ENCODE data around the gene TUBB2A. TPM values are rescaled to one million over a fixed set of nuclear protein-coding genes. Genes with fewer than 3 reads are reported as not detected.

TUBB2A gene
- total RNA-seq, 1 experiment from 2014 or later, result 112 TPM

DNA sequence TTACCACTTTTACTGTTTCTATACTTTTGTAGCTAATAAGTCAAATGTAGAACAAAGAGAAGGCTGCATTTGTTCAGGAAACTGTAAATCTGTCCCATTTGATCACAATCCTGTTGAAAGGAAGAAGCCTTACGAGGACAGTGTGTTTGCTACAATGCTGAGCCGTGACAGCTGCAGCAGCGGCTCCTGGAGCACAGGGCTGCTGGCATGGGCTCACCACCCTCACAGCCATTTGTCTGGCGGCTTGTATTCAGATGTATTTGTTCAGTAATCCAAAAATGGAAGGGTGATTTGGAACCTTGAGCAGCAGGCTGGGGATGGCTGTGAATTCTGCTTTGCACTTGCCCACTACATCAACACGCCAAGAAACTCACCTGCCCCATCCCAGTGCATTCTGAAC, 5.7 kb downstream of the TUBB2A start:
- no peaks in the 10 kb centered on the region for H3K27me3 ChIP-seq (replicated peaks; ENCODE audit: insufficient read depth, low read depth, low read length, poor library complexity)
- BruUV-seq (replicated peaks), result no TSS peak
- ChIA-PET CTCF (no interaction called here), POLR2A (ENCODE audit: low non-redundant PET) (no interaction called here)
- intact Hi-C loops (cut with micrococcal nuclease; ENCODE audit: unreplicated experiment), result loop anchor here (10.0 kb wide), 1 partner anchor 103 kb away; the partner anchor contains the start of gene PSMG4
- H3K27ac ChIP-seq (ENCODE audit: low read depth, low read length, poor library complexity, severe bottlenecking), result no peak overlapping the region
- TF ChIP-seq EZH2 (IDR thresholded peaks at IDR 0.05; ENCODE audit: borderline replicate concordance, low read depth, low read length, poor library complexity, severe bottlenecking), result no peak
- H3K4me1 ChIP-seq (ENCODE audit: insufficient read depth, low read length, poor library complexity, severe bottlenecking), result peaks cover 2% of the 10 kb centered on the region
- peaks cover 22% of the 10 kb centered on the region for H3K36me3 ChIP-seq (ENCODE audit: insufficient read depth, low read length, poor library complexity, severe bottlenecking)
- H3K4me3 ChIP-seq (ENCODE audit: low read depth, low read length, poor library complexity, severe bottlenecking), result no peak overlapping the region
- H3K9me3 ChIP-seq (ENCODE audit: low read depth, low read length, poor library complexity, severe bottlenecking), result no peaks in the 10 kb centered on the region
- no peak for DNase-seq (ENCODE audit: low spot score)

DNA sequence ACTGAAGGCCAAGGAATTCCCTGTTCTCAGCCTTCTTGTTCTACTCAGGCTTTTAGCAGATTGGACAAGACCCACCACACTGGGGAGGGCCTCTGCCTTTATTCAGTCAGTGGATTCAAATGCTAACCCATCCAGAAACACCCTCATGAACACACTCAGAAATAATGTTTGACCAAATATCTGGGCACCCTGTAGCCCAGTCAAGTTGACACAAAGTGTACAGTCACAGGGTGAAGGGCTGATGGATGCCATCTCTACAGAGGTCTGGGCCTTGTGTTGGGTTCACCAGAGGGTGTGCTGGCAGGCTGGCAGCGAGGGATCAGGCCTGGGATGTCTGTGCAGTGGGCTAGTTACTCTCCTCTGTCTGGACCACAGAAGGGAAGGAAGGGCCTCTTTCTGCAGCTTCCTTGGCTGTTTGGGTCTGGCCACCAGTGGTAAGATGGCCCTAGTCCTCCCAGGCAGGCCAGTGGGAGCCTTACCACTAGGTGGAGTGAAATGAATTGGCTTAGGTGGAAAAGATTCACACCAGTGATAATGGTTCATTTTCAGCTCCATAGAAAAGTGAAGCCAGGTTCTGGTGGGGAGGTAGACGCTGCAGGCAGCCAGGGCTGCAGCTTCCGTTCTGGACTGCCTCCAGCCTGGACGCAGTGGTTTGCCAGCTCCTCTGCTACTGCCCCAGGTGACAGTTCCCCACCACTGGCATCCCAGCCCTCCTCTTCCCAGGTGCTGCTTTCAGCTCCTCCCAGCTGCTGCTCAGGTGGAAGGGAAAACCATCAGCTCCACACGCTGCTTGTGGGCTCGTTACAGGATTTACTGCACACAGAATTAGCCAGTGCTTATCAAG, 9.2 kb downstream of the TUBB2A start:
- ChIA-PET CTCF (no interaction called here), POLR2A (ENCODE audit: low non-redundant PET) (no interaction called here)
- no peak overlapping the region for H3K27ac ChIP-seq (ENCODE audit: low read depth, low read length, poor library complexity, severe bottlenecking)
- peaks cover 12% of the 10 kb centered on the region for H3K36me3 ChIP-seq (ENCODE audit: insufficient read depth, low read length, poor library complexity, severe bottlenecking)
- no peaks in the 10 kb centered on the region for H3K27me3 ChIP-seq (replicated peaks; ENCODE audit: insufficient read depth, low read depth, low read length, poor library complexity)
- no TSS peak for BruUV-seq (replicated peaks)
- TF ChIP-seq CTCF (conservative IDR thresholded peaks at IDR 0.05; ENCODE audit: low read depth, low read length) (peak; percentile 30; the same call in 1 of the 2 replicates), EZH2 (IDR thresholded peaks at IDR 0.05; ENCODE audit: borderline replicate concordance, low read depth, low read length, poor library complexity, severe bottlenecking) (no peak)
- H3K9me3 ChIP-seq (ENCODE audit: low read depth, low read length, poor library complexity, severe bottlenecking), result no peaks in the 10 kb centered on the region
- no peak for DNase-seq (ENCODE audit: low spot score)
- intact Hi-C loops (cut with micrococcal nuclease; ENCODE audit: unreplicated experiment), result no loop called here
- peaks cover 2% of the 10 kb centered on the region for H3K4me1 ChIP-seq (ENCODE audit: insufficient read depth, low read length, poor library complexity, severe bottlenecking)
- H3K4me3 ChIP-seq (ENCODE audit: low read depth, low read length, poor library complexity, severe bottlenecking), result no peak overlapping the region

- CTCF ChIA-PET, result no interaction called here
- no TSS peak for BruUV-seq (replicated peaks)
- H3K36me3 ChIP-seq (ENCODE audit: insufficient read depth, low read length, poor library complexity, severe bottlenecking), result peaks cover 9% of the 10 kb centered on the region
- no peak overlapping the region for H3K27ac ChIP-seq (ENCODE audit: low read depth, low read length, poor library complexity, severe bottlenecking)
- no peaks in the 10 kb centered on the region for H3K9me3 ChIP-seq (ENCODE audit: low read depth, low read length, poor library complexity, severe bottlenecking)
- intact Hi-C loops (cut with micrococcal nuclease; ENCODE audit: unreplicated experiment), result no loop called here
- no peaks in the 10 kb centered on the region for H3K4me1 ChIP-seq (ENCODE audit: insufficient read depth, low read length, poor library complexity, severe bottlenecking)
- TF ChIP-seq CTCF (conservative IDR thresholded peaks at IDR 0.05; ENCODE audit: low read depth, low read length) (no peak), EZH2 (IDR thresholded peaks at IDR 0.05; ENCODE audit: borderline replicate concordance, low read depth, low read length, poor library complexity, severe bottlenecking) (no peak)
- POLR2A ChIA-PET (ENCODE audit: low non-redundant PET), result no interaction called here
- H3K4me3 ChIP-seq (ENCODE audit: low read depth, low read length, poor library complexity, severe bottlenecking), result no peak overlapping the region
- DNase-seq (ENCODE audit: low spot score), result no peak
- H3K27me3 ChIP-seq (replicated peaks; ENCODE audit: insufficient read depth, low read depth, low read length, poor library complexity), result no peaks in the 10 kb centered on the region
Measured at GRCh38 chr6:3144571-3144970, 12.8 kb downstream of the TUBB2A start.
